HepG2 (cell line): ENCODE data around the gene RPP21. TPM values are rescaled to one million over a fixed set of nuclear protein-coding genes. Genes with fewer than 3 reads are reported as not detected.

Experiments used
- AFF4 ChIP-seq: sonication (generic); formaldehyde crosslinking; IDR thresholded peaks from 2 replicates; pipeline ENCODE4 v1.4.0; 2020; ENCODE audit warnings: missing genetic modification reagents
- CC2D1A ChIP-seq: sonication (generic); formaldehyde crosslinking; IDR thresholded peaks from 2 replicates; pipeline ENCODE4 v1.8.1; 2023; ENCODE audit warnings: mild to moderate bottlenecking, missing genetic modification reagents
- CHD4 ChIP-seq: fragments of 200-600 bp; sonication (generic); IDR thresholded peaks from 2 replicates; pipeline ENCODE4 v1.7.0; 2017; ENCODE audit warnings: mild to moderate bottlenecking, low read length, borderline replicate concordance
- FOXO1 ChIP-seq: sonication (generic); formaldehyde crosslinking; IDR thresholded peaks from 2 replicates; pipeline ENCODE4 v1.4.0; 2020; ENCODE audit warnings: missing genetic modification reagents
- FOXO4 ChIP-seq: sonication (generic); formaldehyde crosslinking; conservative IDR thresholded peaks from 2 replicates; pipeline ENCODE4 v1.8.1; 2023; ENCODE audit warnings: missing genetic modification reagents
- HCFC1 ChIP-seq: fragments of 150-350 bp; IDR thresholded peaks from 2 replicates; pipeline ENCODE4 v1.6.1; 2014; ENCODE audit warnings: low read depth, low read length
- MAF1 ChIP-seq: sonication (generic); formaldehyde crosslinking; IDR thresholded peaks from 2 replicates; pipeline ENCODE4 v1.5.0; 2020; ENCODE audit warnings: missing genetic modification reagents, borderline replicate concordance
- NCOA5 ChIP-seq: sonication (generic); formaldehyde crosslinking; IDR thresholded peaks from 2 replicates; pipeline ENCODE4 v1.4.0; 2020; ENCODE audit warnings: missing genetic modification reagents
- NPAS2 ChIP-seq: sonication (generic); formaldehyde crosslinking; IDR thresholded peaks from 2 replicates; pipeline ENCODE4 v1.8.0; 2022; ENCODE audit warnings: mild to moderate bottlenecking, missing genetic modification reagents, borderline replicate concordance
- POGK ChIP-seq: sonication (generic); formaldehyde crosslinking; conservative IDR thresholded peaks from 2 replicates; pipeline ENCODE4 v1.8.0; 2022; ENCODE audit warnings: mild to moderate bottlenecking, moderate library complexity, missing genetic modification reagents
- STAG1 ChIP-seq: sonication (generic); formaldehyde crosslinking; IDR thresholded peaks from 2 replicates; pipeline ENCODE4 v1.4.0; 2020; ENCODE audit warnings: missing genetic modification reagents
- ZNF264 ChIP-seq: sonication (generic); formaldehyde crosslinking; IDR thresholded peaks from 2 replicates; pipeline ENCODE4 v1.4.0; 2020; ENCODE audit warnings: missing genetic modification reagents
- ZNF468 ChIP-seq: sonication (generic); formaldehyde crosslinking; IDR thresholded peaks from 2 replicates; pipeline ENCODE4 v1.8.0; 2022; ENCODE audit warnings: mild to moderate bottlenecking, moderate library complexity, missing genetic modification reagents
- ZNF549 ChIP-seq: sonication (generic); formaldehyde crosslinking; IDR thresholded peaks from 2 replicates; pipeline ENCODE4 v1.5.0; 2020; ENCODE audit warnings: missing genetic modification reagents
- ZNF775 ChIP-seq: sonication (generic); formaldehyde crosslinking; IDR thresholded peaks from 2 replicates; pipeline ENCODE4 v1.4.0; 2020; ENCODE audit warnings: missing genetic modification reagents, mild to moderate bottlenecking, moderate library complexity, borderline replicate concordance
- polyA plus RNA-seq, 8 experiments: library from polyadenylated mRNA; depleted of rRNA in 3 of 8; stranded (reverse) in 7 of 8; unstranded in 1 of 8; fragments of >200 nt; fragmentation: Illumina TruSeq in 4 of 8; extraction: Trizol in 4 of 8; gene quantifications; 2 replicates each; pipeline versions ENCODE4 v1.2.1 to v1.2.3, GENCODE V29; 2011 to 2016; ENCODE audit warnings: low read depth in 4 of 8, missing spikeins in 1 of 8, mixed read lengths in 1 of 8; ENCODE audit not compliant: insufficient read depth in 1 of 8
- total RNA-seq, 5 experiments: library from RNA; depleted of rRNA; stranded (reverse); fragments of >200 nt; fragmentation: Illumina TruSeq; extraction: Trizol; gene quantifications; 2 replicates each; pipeline ENCODE4 v1.2.3, GENCODE V29; 2016; ENCODE audit warnings: low read depth in 1 of 5
- TF ChIP-seq, protein P1 (sequence below): sonication (generic); formaldehyde crosslinking; IDR thresholded peaks from 2 replicates; pipeline ENCODE4; 2020; ENCODE audit warnings: missing genetic modification reagents, mild to moderate bottlenecking, borderline replicate concordance
- TF ChIP-seq, protein P2 (sequence below): sonication (generic); formaldehyde crosslinking; conservative IDR thresholded peaks from 2 replicates; pipeline ENCODE4 v1.4.0; 2020; ENCODE audit warnings: missing genetic modification reagents

RPP21 gene
- total and polyA plus RNA-seq, 2 of the 13 experiments (the other 11 are each of a cell fraction or from before 2014, with no cell fraction given) = 53.1 to 72.3 TPM

- TF ChIP-seq, protein P1, sequence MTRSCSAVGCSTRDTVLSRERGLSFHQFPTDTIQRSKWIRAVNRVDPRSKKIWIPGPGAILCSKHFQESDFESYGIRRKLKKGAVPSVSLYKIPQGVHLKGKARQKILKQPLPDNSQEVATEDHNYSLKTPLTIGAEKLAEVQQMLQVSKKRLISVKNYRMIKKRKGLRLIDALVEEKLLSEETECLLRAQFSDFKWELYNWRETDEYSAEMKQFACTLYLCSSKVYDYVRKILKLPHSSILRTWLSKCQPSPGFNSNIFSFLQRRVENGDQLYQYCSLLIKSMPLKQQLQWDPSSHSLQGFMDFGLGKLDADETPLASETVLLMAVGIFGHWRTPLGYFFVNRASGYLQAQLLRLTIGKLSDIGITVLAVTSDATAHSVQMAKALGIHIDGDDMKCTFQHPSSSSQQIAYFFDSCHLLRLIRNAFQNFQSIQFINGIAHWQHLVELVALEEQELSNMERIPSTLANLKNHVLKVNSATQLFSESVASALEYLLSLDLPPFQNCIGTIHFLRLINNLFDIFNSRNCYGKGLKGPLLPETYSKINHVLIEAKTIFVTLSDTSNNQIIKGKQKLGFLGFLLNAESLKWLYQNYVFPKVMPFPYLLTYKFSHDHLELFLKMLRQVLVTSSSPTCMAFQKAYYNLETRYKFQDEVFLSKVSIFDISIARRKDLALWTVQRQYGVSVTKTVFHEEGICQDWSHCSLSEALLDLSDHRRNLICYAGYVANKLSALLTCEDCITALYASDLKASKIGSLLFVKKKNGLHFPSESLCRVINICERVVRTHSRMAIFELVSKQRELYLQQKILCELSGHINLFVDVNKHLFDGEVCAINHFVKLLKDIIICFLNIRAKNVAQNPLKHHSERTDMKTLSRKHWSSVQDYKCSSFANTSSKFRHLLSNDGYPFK (CRISPR knock-in tag) = no peak
- TF ChIP-seq, protein P2, sequence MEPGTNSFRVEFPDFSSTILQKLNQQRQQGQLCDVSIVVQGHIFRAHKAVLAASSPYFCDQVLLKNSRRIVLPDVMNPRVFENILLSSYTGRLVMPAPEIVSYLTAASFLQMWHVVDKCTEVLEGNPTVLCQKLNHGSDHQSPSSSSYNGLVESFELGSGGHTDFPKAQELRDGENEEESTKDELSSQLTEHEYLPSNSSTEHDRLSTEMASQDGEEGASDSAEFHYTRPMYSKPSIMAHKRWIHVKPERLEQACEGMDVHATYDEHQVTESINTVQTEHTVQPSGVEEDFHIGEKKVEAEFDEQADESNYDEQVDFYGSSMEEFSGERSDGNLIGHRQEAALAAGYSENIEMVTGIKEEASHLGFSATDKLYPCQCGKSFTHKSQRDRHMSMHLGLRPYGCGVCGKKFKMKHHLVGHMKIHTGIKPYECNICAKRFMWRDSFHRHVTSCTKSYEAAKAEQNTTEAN = peak; percentile 63; the same call in 1 of the 2 replicates
- TF ChIP-seq STAG1 (no peak), AFF4 (CRISPR knock-in tag) (no peak), FOXO1 (CRISPR knock-in tag) (no peak), HCFC1 (no peak; the same call in 1 of the 2 replicates), ZNF264 (CRISPR knock-in tag) (0 out of 2 replicates have a peak, but pooled peaks have one; percentile 48), FOXO4 (CRISPR knock-in tag) (no peak), ZNF549 (CRISPR knock-in tag) (no peak), ZNF468 (CRISPR knock-in tag) (no peak), POGK (no peak), CHD4 (no peak), NPAS2 (CRISPR knock-in tag) (no peak), CC2D1A (CRISPR knock-in tag) (no peak), ZNF775 (CRISPR knock-in tag) (no peak), NCOA5 (CRISPR knock-in tag) (no peak), MAF1 (CRISPR knock-in tag) (no peak)
These were observed 33.5 kb downstream of the RPP21 start (continued) for GRCh38 chr6:30378290-30378937.
